GM13976 (cell line): ENCODE measurements around the gene MRPL54.

Experiments
- DNase-seq: peaks from one replicate; pipeline ENCODE4 v3.0.0; 2012; ENCODE audit warnings: low spot score
- in situ Hi-C: fragments of 300-500 bp; cut with MboI; formaldehyde crosslinking; loops from one replicate; pipeline ENCODE4 v1.12.0; 2022; ENCODE audit warnings: low sequenced_read_pairs, mixed read lengths, inconsistent platforms; ENCODE audit not compliant: unreplicated experiment
- TF ChIP-seq, protein P1 (sequence below): IDR thresholded peaks from 2 replicates; pipeline ENCODE4 v1.5.1; 2012; ENCODE audit warnings: borderline replicate concordance, mild to moderate bottlenecking; ENCODE audit not compliant: insufficient read depth; ENCODE audit errors: extremely low read depth, missing control alignments, control extremely low read depth

The MRPL54 gene

GRCh38 chr19:3804429-3804828 is 41.9 kb downstream of the MRPL54 start:
- DNase-seq: no peak
- in situ Hi-C loops: no loop called here
- TF ChIP-seq, protein P1, sequence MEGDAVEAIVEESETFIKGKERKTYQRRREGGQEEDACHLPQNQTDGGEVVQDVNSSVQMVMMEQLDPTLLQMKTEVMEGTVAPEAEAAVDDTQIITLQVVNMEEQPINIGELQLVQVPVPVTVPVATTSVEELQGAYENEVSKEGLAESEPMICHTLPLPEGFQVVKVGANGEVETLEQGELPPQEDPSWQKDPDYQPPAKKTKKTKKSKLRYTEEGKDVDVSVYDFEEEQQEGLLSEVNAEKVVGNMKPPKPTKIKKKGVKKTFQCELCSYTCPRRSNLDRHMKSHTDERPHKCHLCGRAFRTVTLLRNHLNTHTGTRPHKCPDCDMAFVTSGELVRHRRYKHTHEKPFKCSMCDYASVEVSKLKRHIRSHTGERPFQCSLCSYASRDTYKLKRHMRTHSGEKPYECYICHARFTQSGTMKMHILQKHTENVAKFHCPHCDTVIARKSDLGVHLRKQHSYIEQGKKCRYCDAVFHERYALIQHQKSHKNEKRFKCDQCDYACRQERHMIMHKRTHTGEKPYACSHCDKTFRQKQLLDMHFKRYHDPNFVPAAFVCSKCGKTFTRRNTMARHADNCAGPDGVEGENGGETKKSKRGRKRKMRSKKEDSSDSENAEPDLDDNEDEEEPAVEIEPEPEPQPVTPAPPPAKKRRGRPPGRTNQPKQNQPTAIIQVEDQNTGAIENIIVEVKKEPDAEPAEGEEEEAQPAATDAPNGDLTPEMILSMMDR: no peak

DNA sequence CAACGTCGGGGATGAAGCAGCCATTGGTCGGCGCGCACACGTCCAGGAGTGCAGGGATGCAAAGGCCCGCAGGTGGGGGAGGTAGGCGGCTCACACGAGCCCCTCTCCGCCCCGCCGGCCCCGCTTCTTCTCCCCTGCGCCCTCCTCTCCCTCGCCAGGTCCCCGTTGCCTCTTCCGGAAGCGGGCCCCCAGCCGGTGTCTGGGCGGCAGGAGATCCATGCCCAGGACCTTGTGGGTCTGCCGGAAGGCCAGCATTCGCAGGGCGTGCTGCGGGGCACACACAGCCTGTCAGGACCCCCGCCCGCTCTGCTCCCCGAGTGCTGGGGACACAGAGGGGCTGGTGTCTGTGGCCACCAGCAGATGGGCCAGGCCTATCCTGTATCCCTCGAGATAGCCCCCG is 43.4 kb downstream of the MRPL54 start:
- DNase-seq: no peak
- TF ChIP-seq, protein P1: no peak
- in situ Hi-C loops: no loop called here

GRCh38 chr19:3807131-3807480 is 44.6 kb downstream of the MRPL54 start:
- DNase-seq: no peak
- TF ChIP-seq, protein P1: no peak
- in situ Hi-C loops: no loop called here

- no peak for DNase-seq
- in situ Hi-C loops: no loop called here
- TF ChIP-seq, protein P1: no peak
Observed at GRCh38 chr19:3807574-3808354, 45.3 kb downstream of the MRPL54 start.

DNA sequence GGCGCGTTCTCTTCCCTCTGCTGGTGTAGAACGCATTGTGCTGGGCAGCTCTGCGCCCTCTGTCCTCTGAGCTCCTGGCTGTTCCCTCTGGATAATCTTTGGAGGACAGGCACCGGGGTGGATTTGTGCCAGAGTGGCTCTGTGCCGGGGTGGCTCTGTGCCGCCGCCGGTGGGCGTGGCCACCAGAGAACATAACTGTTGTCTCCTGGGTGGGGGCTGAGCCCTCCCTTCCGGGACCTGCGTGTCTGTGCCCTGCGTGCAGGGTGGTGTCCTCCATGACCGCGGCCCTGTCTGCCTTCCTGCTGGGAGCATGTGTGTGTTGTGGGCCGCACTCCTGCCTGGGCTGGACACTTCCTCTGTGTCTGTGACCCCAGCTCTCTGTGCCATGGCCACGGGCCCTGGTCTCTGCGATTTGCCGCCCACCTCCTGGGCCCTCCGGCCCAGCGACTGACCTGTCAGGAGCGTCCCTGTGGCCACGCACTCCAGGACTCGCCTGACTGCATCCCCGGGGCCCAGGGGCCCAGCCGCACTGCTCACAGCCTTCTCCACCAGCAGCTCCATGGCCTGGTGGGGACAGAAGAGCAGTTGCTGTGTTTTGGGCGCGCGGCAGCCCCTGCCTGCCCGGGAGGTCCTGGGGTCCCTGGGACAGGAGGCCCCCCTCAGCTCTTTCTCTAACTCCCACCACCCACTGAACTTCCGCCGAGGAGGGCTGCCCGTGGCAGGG is 46.1 kb downstream of the MRPL54 start:
- TF ChIP-seq, protein P1: no peak
- DNase-seq: no peak
- in situ Hi-C loops: no loop called here

- peak; percentile 71 for DNase-seq
- in situ Hi-C loops: no loop called here
- TF ChIP-seq, protein P1: no peak
Observed at GRCh38 chr19:3809881-3810707, 47.6 kb downstream of the MRPL54 start.
